ENCODE results near the gene TRMT44. TPM values are rescaled to one million over a fixed set of nuclear protein-coding genes. Genes with fewer than 3 reads are reported as not detected.
"Not testable (repeated sequence)": the region's sequence is repeated elsewhere in the genome, so short reads cannot be mapped to it uniquely, and the experiment has no call there.

The TRMT44 gene
- total RNA-seq, 1 experiment from 2014 or later, result 25.8 TPM

GRCh38 chr4:8419222-8420041, 21.1 kb upstream of the TRMT44 start (continued):
- TF ChIP-seq ZNF274 (IDR thresholded peaks at IDR 0.05; ENCODE audit: low read depth, low read length) (no peak), ZBTB33 (IDR thresholded peaks at IDR 0.05; ENCODE audit: extremely low read depth, insufficient replicate concordance, low read length) (no peak), CBX3 (IDR thresholded peaks at IDR 0.05; ENCODE audit: low read depth) (no peak), TCF7L2 (IDR thresholded peaks at IDR 0.05; ENCODE audit: borderline replicate concordance, extremely low read depth, insufficient read depth, insufficient read length) (no peak), EZH2 (IDR thresholded peaks at IDR 0.05) (no peak)

GRCh38 chr4:8420151-8420550, 20.4 kb upstream of the TRMT44 start:
- H3K4me3 ChIP-seq (replicated peaks in 1 of 2; ENCODE audit: low read depth in 1 of 2, low read length in 2 of 2); H4K20me1 ChIP-seq (ENCODE audit: insufficient read depth); RAD21 ChIA-PET (ENCODE audit: low non-redundant PET in 1 of 2, low total read pairs in 2 of 2, uncharacterized antibody in 2 of 2, unreplicated experiment in 2 of 2); ATAC-seq; H3K4me1 ChIP-seq (ENCODE audit: control insufficient read depth in 1 of 2, insufficient read depth in 2 of 2, low read length in 2 of 2); H3K36me3 ChIP-seq (ENCODE audit: control insufficient read depth in 1 of 2, insufficient read depth in 2 of 2, low read length in 2 of 2); H3K9me2 ChIP-seq (ENCODE audit: insufficient read depth); H3K9ac ChIP-seq (ENCODE audit: low read length); H2AFZ ChIP-seq (ENCODE audit: low read depth, low read length, poor library complexity, severe bottlenecking); BruUV-seq (replicated peaks); H3K79me2 ChIP-seq (ENCODE audit: insufficient read depth, low read length); H3K27ac ChIP-seq (ENCODE audit: low read depth, low read length); intact Hi-C loops (cut with micrococcal nuclease); DNase-seq (ENCODE audit: low read depth, low spot score); H3K9me3 ChIP-seq (ENCODE audit: control insufficient read depth in 1 of 2, insufficient read depth in 1 of 2, low read depth in 1 of 2, low read length in 2 of 2); H3K27me3 ChIP-seq (ENCODE audit: insufficient read depth, low read length); H3K4me2 ChIP-seq (ENCODE audit: low read length): not testable (repeated sequence)
- ChIA-PET CTCF (interaction anchor here (1.8 kb wide), 1 partner anchor 9 kb away, joined by 6 read pairs; no protein-coding TSS in a partner anchor), POLR2A (interaction anchor here (0.9 kb wide), 1 partner anchor 8 kb away, joined by 3 read pairs; no protein-coding TSS in a partner anchor)
